Measurements from ENCODE around the gene TMEM62.

TMEM62 gene

GRCh38 chr15:43232289-43232874 lies 99.0 kb downstream of the TMEM62 start:
- no peak for DNase-seq (ENCODE audit: low read depth, low spot score)

Data from smooth muscle cell of the brain vasculature (primary cell).